ENCODE data around the gene SLC2A13.
A peak's percentile ranks its signal among the peaks of the same experiment; 100 is the strongest.
"Not testable (repeated sequence)": the region's sequence is repeated elsewhere in the genome, so short reads cannot be mapped to it uniquely, and the experiment has no call there.

SLC2A13 gene

DNA sequence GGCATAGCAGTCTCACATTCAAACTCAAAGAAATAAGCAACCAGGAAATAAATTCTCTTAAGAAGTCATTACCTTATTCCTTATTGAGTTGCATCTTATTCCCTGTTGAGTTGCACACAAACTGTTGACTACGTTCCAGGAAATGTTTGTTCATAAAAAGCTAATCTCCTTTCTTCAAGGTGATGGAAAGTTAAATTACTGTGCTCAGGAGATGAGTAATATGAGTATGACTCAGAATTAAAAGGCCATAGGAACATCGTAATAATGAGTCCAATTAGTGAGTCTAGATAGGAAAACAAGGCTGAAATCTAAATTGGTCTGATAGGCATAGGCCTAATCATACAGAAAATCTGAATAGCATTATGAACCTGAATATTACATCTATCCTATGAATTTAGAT is 203.1 kb downstream of the SLC2A13 start (continued):
- TF ChIP-seq HOXA7 (CRISPR knock-in tag; IDR thresholded peaks at IDR 0.05; ENCODE audit: borderline replicate concordance): no peak
- TF ChIP-seq ZNF514 (tag by site-specific recombination; IDR thresholded peaks at IDR 0.05): no peak
- TF ChIP-seq, protein P1, sequence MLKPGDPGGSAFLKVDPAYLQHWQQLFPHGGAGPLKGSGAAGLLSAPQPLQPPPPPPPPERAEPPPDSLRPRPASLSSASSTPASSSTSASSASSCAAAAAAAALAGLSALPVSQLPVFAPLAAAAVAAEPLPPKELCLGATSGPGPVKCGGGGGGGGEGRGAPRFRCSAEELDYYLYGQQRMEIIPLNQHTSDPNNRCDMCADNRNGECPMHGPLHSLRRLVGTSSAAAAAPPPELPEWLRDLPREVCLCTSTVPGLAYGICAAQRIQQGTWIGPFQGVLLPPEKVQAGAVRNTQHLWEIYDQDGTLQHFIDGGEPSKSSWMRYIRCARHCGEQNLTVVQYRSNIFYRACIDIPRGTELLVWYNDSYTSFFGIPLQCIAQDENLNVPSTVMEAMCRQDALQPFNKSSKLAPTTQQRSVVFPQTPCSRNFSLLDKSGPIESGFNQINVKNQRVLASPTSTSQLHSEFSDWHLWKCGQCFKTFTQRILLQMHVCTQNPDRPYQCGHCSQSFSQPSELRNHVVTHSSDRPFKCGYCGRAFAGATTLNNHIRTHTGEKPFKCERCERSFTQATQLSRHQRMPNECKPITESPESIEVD (tag by site-specific recombination; IDR thresholded peaks at IDR 0.05): peak; percentile 43; the same call in 1 of the 2 replicates

DNA sequence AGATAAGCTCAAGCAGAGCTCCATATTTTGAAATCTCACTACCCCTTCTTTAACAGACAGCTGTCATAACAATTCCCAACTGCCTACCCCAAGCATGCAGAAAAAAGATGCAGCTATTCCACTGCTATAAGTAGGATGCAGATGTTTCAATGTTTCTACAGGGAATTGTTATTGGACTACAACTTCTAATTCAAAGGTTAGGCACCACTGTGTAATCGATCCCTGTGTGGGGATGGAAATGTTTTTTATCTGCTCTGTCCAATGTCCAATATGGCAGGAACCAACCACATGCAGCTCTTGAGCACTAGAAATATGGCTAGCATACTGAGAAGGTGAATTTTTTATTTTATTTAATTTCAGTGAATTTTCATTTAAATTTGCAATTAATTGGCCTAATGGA is 208.6 kb downstream of the SLC2A13 start:
- ChIA-PET POLR2A (no interaction called here), CTCF (no interaction called here)
- Histone ChIP-seq H3K36me3 (ENCODE audit: control insufficient read depth in 2 of 2, insufficient read depth in 1 of 2, low read length in 2 of 2) (no peaks in the 10 kb centered on the region), H3K9me3 (ENCODE audit: control insufficient read depth, insufficient read depth, low read depth, low read length) (no peaks in the 10 kb centered on the region), H3K4me3 (ENCODE audit: low read depth, low read length) (no peak overlapping the region), H3K4me1 (ENCODE audit: control insufficient read depth, insufficient read depth, low read length) (no peaks in the 10 kb centered on the region), H3K27ac (ENCODE audit: extremely low read depth, low read depth, low read length) (no peak overlapping the region)
- TF ChIP-seq, protein P2, sequence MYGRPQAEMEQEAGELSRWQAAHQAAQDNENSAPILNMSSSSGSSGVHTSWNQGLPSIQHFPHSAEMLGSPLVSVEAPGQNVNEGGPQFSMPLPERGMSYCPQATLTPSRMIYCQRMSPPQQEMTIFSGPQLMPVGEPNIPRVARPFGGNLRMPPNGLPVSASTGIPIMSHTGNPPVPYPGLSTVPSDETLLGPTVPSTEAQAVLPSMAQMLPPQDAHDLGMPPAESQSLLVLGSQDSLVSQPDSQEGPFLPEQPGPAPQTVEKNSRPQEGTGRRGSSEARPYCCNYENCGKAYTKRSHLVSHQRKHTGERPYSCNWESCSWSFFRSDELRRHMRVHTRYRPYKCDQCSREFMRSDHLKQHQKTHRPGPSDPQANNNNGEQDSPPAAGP (tag by site-specific recombination; IDR thresholded peaks at IDR 0.05): no peak
- TF ChIP-seq ZNF416 (tag by site-specific recombination; IDR thresholded peaks at IDR 0.05) (no peak), ZNF600 (tag by site-specific recombination; IDR thresholded peaks at IDR 0.05) (no peak), ZFP3 (tag by site-specific recombination; IDR thresholded peaks at IDR 0.05; ENCODE audit: low read depth) (no peak), SCRT1 (tag by site-specific recombination; IDR thresholded peaks at IDR 0.05; ENCODE audit: borderline replicate concordance) (no peak), ZNF433 (tag by site-specific recombination; IDR thresholded peaks at IDR 0.05; ENCODE audit: low read depth) (no peak), ZNF544 (tag by site-specific recombination; IDR thresholded peaks at IDR 0.05) (no peak), ZSCAN23 (tag by site-specific recombination; IDR thresholded peaks at IDR 0.05) (no peak)
- TF ChIP-seq, protein P3, sequence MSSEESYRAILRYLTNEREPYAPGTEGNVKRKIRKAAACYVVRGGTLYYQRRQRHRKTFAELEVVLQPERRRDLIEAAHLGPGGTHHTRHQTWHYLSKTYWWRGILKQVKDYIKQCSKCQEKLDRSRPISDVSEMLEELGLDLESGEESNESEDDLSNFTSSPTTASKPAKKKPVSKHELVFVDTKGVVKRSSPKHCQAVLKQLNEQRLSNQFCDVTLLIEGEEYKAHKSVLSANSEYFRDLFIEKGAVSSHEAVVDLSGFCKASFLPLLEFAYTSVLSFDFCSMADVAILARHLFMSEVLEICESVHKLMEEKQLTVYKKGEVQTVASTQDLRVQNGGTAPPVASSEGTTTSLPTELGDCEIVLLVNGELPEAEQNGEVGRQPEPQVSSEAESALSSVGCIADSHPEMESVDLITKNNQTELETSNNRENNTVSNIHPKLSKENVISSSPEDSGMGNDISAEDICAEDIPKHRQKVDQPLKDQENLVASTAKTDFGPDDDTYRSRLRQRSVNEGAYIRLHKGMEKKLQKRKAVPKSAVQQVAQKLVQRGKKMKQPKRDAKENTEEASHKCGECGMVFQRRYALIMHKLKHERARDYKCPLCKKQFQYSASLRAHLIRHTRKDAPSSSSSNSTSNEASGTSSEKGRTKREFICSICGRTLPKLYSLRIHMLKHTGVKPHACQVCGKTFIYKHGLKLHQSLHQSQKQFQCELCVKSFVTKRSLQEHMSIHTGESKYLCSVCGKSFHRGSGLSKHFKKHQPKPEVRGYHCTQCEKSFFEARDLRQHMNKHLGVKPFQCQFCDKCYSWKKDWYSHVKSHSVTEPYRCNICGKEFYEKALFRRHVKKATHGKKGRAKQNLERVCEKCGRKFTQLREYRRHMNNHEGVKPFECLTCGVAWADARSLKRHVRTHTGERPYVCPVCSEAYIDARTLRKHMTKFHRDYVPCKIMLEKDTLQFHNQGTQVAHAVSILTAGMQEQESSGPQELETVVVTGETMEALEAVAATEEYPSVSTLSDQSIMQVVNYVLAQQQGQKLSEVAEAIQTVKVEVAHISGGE (tag by site-specific recombination; conservative IDR thresholded peaks at IDR 0.05; ENCODE audit: low read depth): no peak
- TF ChIP-seq, protein P4, sequence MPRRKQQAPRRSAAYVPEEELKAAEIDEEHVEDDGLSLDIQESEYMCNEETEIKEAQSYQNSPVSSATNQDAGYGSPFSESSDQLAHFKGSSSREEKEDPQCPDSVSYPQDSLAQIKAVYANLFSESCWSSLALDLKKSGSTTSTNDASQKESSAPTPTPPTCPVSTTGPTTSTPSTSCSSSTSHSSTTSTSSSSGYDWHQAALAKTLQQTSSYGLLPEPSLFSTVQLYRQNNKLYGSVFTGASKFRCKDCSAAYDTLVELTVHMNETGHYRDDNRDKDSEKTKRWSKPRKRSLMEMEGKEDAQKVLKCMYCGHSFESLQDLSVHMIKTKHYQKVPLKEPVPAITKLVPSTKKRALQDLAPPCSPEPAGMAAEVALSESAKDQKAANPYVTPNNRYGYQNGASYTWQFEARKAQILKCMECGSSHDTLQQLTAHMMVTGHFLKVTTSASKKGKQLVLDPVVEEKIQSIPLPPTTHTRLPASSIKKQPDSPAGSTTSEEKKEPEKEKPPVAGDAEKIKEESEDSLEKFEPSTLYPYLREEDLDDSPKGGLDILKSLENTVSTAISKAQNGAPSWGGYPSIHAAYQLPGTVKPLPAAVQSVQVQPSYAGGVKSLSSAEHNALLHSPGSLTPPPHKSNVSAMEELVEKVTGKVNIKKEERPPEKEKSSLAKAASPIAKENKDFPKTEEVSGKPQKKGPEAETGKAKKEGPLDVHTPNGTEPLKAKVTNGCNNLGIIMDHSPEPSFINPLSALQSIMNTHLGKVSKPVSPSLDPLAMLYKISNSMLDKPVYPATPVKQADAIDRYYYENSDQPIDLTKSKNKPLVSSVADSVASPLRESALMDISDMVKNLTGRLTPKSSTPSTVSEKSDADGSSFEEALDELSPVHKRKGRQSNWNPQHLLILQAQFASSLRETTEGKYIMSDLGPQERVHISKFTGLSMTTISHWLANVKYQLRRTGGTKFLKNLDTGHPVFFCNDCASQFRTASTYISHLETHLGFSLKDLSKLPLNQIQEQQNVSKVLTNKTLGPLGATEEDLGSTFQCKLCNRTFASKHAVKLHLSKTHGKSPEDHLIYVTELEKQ (tag by site-specific recombination; IDR thresholded peaks at IDR 0.05; ENCODE audit: borderline replicate concordance): no peak
- TF ChIP-seq, protein P5, sequence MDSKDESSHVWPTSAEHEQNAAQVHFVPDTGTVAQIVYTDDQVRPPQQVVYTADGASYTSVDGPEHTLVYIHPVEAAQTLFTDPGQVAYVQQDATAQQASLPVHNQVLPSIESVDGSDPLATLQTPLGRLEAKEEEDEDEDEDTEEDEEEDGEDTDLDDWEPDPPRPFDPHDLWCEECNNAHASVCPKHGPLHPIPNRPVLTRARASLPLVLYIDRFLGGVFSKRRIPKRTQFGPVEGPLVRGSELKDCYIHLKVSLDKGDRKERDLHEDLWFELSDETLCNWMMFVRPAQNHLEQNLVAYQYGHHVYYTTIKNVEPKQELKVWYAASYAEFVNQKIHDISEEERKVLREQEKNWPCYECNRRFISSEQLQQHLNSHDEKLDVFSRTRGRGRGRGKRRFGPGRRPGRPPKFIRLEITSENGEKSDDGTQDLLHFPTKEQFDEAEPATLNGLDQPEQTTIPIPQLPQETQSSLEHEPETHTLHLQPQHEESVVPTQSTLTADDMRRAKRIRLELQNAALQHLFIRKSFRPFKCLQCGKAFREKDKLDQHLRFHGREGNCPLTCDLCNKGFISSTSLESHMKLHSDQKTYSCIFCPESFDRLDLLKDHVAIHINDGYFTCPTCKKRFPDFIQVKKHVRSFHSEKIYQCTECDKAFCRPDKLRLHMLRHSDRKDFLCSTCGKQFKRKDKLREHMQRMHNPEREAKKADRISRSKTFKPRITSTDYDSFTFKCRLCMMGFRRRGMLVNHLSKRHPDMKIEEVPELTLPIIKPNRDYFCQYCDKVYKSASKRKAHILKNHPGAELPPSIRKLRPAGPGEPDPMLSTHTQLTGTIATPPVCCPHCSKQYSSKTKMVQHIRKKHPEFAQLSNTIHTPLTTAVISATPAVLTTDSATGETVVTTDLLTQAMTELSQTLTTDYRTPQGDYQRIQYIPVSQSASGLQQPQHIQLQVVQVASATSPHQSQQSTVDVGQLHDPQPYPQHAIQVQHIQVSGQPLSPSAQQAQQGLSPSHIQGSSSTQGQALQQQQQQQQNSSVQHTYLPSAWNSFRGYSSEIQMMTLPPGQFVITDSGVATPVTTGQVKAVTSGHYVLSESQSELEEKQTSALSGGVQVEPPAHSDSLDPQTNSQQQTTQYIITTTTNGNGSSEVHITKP (tag by site-specific recombination; IDR thresholded peaks at IDR 0.05): no peak

DNA sequence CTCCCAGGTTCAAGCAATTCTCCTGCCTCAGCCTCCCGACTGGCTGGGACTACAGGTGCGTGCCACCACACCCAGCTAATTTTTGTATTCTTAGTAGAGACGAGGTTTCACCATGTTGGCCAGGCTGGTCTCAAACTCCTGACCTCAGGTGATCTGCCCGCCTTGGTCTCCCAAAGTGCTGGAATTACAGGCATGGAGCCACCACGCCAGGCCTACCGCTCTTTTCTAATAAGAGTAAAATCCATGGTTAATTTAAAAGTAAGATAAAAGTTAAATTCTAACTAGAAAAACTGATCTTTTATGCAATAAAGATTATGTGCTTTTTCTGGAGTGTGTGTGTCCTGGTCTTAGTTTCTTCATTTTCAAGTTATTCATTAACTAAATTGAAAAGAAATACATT is 212.5 kb downstream of the SLC2A13 start:
- CTCF ChIA-PET; POLR2A ChIA-PET; H3K36me3 ChIP-seq (ENCODE audit: control insufficient read depth in 2 of 2, insufficient read depth in 1 of 2, low read length in 2 of 2); H3K27ac ChIP-seq (ENCODE audit: extremely low read depth, low read depth, low read length); H3K4me3 ChIP-seq (ENCODE audit: low read depth, low read length); H3K9me3 ChIP-seq (ENCODE audit: control insufficient read depth, insufficient read depth, low read depth, low read length); H3K4me1 ChIP-seq (ENCODE audit: control insufficient read depth, insufficient read depth, low read length): not testable (repeated sequence)

Measured in HEK293 (cell line).